K562 (cell line): ENCODE data around the gene UNC5B. TPM values are rescaled to one million over a fixed set of nuclear protein-coding genes. Genes with fewer than 3 reads are reported as not detected.

Experiments used
- ASH1L ChIP-seq: fragments of 450-650 bp; IDR thresholded peaks from 2 replicates; pipeline ENCODE4 v1.6.1; 2018; ENCODE audit warnings: borderline replicate concordance, mild to moderate bottlenecking, low read depth; ENCODE audit not compliant: partially characterized antibody
- BCOR ChIP-seq: fragments of 450-650 bp; IDR thresholded peaks from 2 replicates; pipeline ENCODE4 v1.6.1; 2016
- FOXK1 ChIP-seq: sonication (generic); formaldehyde crosslinking; IDR thresholded peaks from 2 replicates; pipeline ENCODE4 v1.8.0; 2022; ENCODE audit warnings: missing genetic modification reagents, mild to moderate bottlenecking, borderline replicate concordance
- HNRNPK ChIP-seq: fragments of 200-400 bp; formaldehyde crosslinking; IDR thresholded peaks from one replicate; pipeline ENCODE4 v1.6.1; 2018; ENCODE audit warnings: mild to moderate bottlenecking, low read depth, low read length; ENCODE audit not compliant: poor library complexity, severe bottlenecking
- KAT7 ChIP-seq: sonication (generic); formaldehyde crosslinking; IDR thresholded peaks from 2 replicates; pipeline ENCODE4 v1.8.0; 2022; ENCODE audit warnings: missing genetic modification reagents, mild to moderate bottlenecking, borderline replicate concordance
- PHTF2 ChIP-seq: fragments of 250-450 bp; sonication (Bioruptor Pico); IDR thresholded peaks from 2 replicates; pipeline ENCODE4 v1.5.0; 2021; ENCODE audit warnings: mild to moderate bottlenecking
- POLR2AphosphoS2 ChIP-seq: IDR thresholded peaks from 2 replicates; pipeline ENCODE4 v1.6.1; 2012; ENCODE audit warnings: low read length, improper control_type of control experiment
- RFX7 ChIP-seq: fragments of 250-450 bp; sonication (Bioruptor Pico); IDR thresholded peaks from 2 replicates; pipeline ENCODE4 v1.5.1; 2021; ENCODE audit warnings: mild to moderate bottlenecking
- RNF2 ChIP-seq: sonication (generic); IDR thresholded peaks from 2 replicates; pipeline ENCODE4 v1.6.1; 2016
- SLC30A9 ChIP-seq: fragments of 250-450 bp; sonication (Bioruptor Pico); IDR thresholded peaks from 2 replicates; pipeline ENCODE4 v1.8.0; 2022; ENCODE audit warnings: mild to moderate bottlenecking, moderate library complexity
- ZBTB2 ChIP-seq: fragments of 450-650 bp; IDR thresholded peaks from 2 replicates; pipeline ENCODE4 v1.6.1; 2016; ENCODE audit warnings: antibody characterized with exemption
- ZBTB33 ChIP-seq: sonication (generic); formaldehyde crosslinking; IDR thresholded peaks from 2 replicates; pipeline ENCODE4 v1.8.1; 2023; ENCODE audit warnings: mild to moderate bottlenecking, missing genetic modification reagents
- ZBTB7A ChIP-seq: IDR thresholded peaks from 2 replicates; pipeline ENCODE4 v1.6.1; 2011; ENCODE audit warnings: low read depth, mild to moderate bottlenecking, low read length, moderate library complexity, borderline replicate concordance; ENCODE audit not compliant: control insufficient read depth
- ZBTB9 ChIP-seq: fragments of 450-650 bp; formaldehyde crosslinking; IDR thresholded peaks from 2 replicates; pipeline ENCODE4 v1.4.0; 2020; ENCODE audit warnings: mild to moderate bottlenecking, moderate library complexity
- ZEB2 ChIP-seq: fragments of 450-650 bp; IDR thresholded peaks from 2 replicates; pipeline ENCODE4 v1.6.1; 2016
- ZNF146 ChIP-seq: IDR thresholded peaks from one replicate; pipeline ENCODE4 v1.6.1; 2018; ENCODE audit warnings: missing compliant biosample characterization; ENCODE audit not compliant: unreplicated experiment
- ZNF174 ChIP-seq: fragments of 250-450 bp; sonication (Bioruptor Pico); IDR thresholded peaks from 2 replicates; pipeline ENCODE4 v1.4.0; 2020; ENCODE audit warnings: mild to moderate bottlenecking
- ZNF436 ChIP-seq: fragments of 250-450, 450-650 bp; sonication (Bioruptor Pico); formaldehyde crosslinking; IDR thresholded peaks from 2 replicates; pipeline ENCODE4 v1.7.0; 2020; ENCODE audit warnings: mild to moderate bottlenecking
- ZNF583 ChIP-seq: fragments of 250-450 bp; sonication (Bioruptor Pico); IDR thresholded peaks from 2 replicates; pipeline ENCODE4 v1.4.0; 2020
- ZNF699 ChIP-seq: fragments of 250-450 bp; sonication (Bioruptor Pico); IDR thresholded peaks from 2 replicates; pipeline ENCODE4 v1.8.0; 2021; ENCODE audit warnings: mild to moderate bottlenecking, moderate library complexity; ENCODE audit not compliant: insufficient replicate concordance
- ZNF75A ChIP-seq: fragments of 450-650 bp; formaldehyde crosslinking; IDR thresholded peaks from 2 replicates; pipeline ENCODE4 v1.4.0; 2020; ENCODE audit warnings: mild to moderate bottlenecking
- polyA plus RNA-seq, 8 experiments: library from polyadenylated mRNA; depleted of rRNA in 4 of 8; stranded (reverse) in 5 of 8; unstranded in 3 of 8; fragments of >200 nt; fragmentation: Nextera tagmentation in 2 of 8; fragmentation: Illumina TruSeq in 1 of 8; extraction: Ambion mirVana in 2 of 8; extraction: Trizol in 1 of 8; gene quantifications; 2 replicates each; pipeline versions ENCODE4 v1.2.1 to v1.2.3, GENCODE V29; 2011 to 2014; ENCODE audit warnings: inconsistent platforms in 1 of 8, missing spikeins in 1 of 8
- total RNA-seq, 7 experiments: library from RNA; depleted of rRNA in 6 of 7; stranded (reverse); fragments of >200 nt in 6 of 7; fragmentation: Illumina TruSeq in 2 of 7; extraction: Trizol in 2 of 7; gene quantifications; 2 replicates each; pipeline versions ENCODE4 v1.2.1 to v1.2.3, GENCODE V29; 2011 to 2021; ENCODE audit warnings: low replicate concordance in 1 of 7
- TF ChIP-seq, protein P1 (sequence below): fragments of 450-650 bp; IDR thresholded peaks from 2 replicates; pipeline ENCODE4 v1.7.1; 2018; ENCODE audit warnings: mild to moderate bottlenecking, low read depth; ENCODE audit not compliant: partially characterized antibody

UNC5B gene
- total and polyA plus RNA-seq, 9 of the 15 experiments (the other 6 are each of a cell fraction or from before 2014, with no cell fraction given), result 0.10 to 8.4 (median 2.1) TPM

- TF ChIP-seq ASH1L, result no peak
- TF ChIP-seq ZBTB2, result no peak
- TF ChIP-seq ZNF699 (CRISPR knock-in tag), result no peak
- TF ChIP-seq ZNF583, result peak; percentile 88
- TF ChIP-seq HNRNPK, result no peak
- TF ChIP-seq FOXK1 (CRISPR knock-in tag), result peak; percentile 91
- no peak; the same call in 1 of the 2 replicates for TF ChIP-seq ZNF75A (CRISPR knock-in tag)
- peak; percentile 67; the same call in 1 of the 2 replicates for TF ChIP-seq ZEB2
- no peak for TF ChIP-seq ZNF146 (CRISPR knock-in tag)
- no peak for TF ChIP-seq RFX7 (CRISPR knock-in tag)
- TF ChIP-seq POLR2AphosphoS2, result no peak
- no peak for TF ChIP-seq ZNF174 (CRISPR knock-in tag)
- TF ChIP-seq BCOR, result no peak; the same call in 1 of the 2 replicates
- TF ChIP-seq, protein P1, sequence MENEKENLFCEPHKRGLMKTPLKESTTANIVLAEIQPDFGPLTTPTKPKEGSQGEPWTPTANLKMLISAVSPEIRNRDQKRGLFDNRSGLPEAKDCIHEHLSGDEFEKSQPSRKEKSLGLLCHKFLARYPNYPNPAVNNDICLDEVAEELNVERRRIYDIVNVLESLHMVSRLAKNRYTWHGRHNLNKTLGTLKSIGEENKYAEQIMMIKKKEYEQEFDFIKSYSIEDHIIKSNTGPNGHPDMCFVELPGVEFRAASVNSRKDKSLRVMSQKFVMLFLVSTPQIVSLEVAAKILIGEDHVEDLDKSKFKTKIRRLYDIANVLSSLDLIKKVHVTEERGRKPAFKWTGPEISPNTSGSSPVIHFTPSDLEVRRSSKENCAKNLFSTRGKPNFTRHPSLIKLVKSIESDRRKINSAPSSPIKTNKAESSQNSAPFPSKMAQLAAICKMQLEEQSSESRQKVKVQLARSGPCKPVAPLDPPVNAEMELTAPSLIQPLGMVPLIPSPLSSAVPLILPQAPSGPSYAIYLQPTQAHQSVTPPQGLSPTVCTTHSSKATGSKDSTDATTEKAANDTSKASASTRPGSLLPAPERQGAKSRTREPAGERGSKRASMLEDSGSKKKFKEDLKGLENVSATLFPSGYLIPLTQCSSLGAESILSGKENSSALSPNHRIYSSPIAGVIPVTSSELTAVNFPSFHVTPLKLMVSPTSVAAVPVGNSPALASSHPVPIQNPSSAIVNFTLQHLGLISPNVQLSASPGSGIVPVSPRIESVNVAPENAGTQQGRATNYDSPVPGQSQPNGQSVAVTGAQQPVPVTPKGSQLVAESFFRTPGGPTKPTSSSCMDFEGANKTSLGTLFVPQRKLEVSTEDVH, result peak; percentile 32
- TF ChIP-seq ZBTB33 (CRISPR knock-in tag), result peak; percentile 88
- peak; percentile 85; the same call in 1 of the 2 replicates for TF ChIP-seq ZBTB9 (CRISPR knock-in tag)
- no peak for TF ChIP-seq ZNF436 (CRISPR knock-in tag)
- TF ChIP-seq PHTF2 (CRISPR knock-in tag), result no peak
- no peak for TF ChIP-seq SLC30A9
- peak; percentile 98 for TF ChIP-seq RNF2
- no peak for TF ChIP-seq ZBTB7A
- TF ChIP-seq KAT7 (CRISPR knock-in tag), result no peak
These were observed 54.0 kb downstream of the UNC5B start (continued) for GRCh38 chr10:71266147-71266917.
